RWPE1 (cell line): ENCODE data around the gene FRMD8.

Experiments used
- CTCF ChIA-PET: fragments of 350-600 bp; sonication (Branson Sonifier 250); formaldehyde crosslinking; extraction: SDS; loops from one replicate; lab custom pipeline; 2021; lab: Yijun Ruan, JAX
- POLR2A ChIA-PET: fragments of 400-600 bp; formaldehyde crosslinking; extraction: SDS; loops from one replicate; lab custom pipeline; 2020; ENCODE audit warnings: antibody characterized with exemption; ENCODE audit not compliant: low non-redundant PET; lab: Yijun Ruan, JAX
- DNase-seq: peaks from one replicate; pipeline ENCODE4 v3.0.0; 2012; ENCODE audit warnings: low spot score
- H3K27ac ChIP-seq: fragments of 450-650 bp; 2 replicates; pipeline ENCODE4 v1.5.1; 2017
- TF ChIP-seq, protein P1 (sequence below): fragments of 450-650 bp; conservative IDR thresholded peaks from 2 replicates; pipeline ENCODE4 v1.5.1; 2017; ENCODE audit warnings: low read depth, mild to moderate bottlenecking

FRMD8 gene

DNA sequence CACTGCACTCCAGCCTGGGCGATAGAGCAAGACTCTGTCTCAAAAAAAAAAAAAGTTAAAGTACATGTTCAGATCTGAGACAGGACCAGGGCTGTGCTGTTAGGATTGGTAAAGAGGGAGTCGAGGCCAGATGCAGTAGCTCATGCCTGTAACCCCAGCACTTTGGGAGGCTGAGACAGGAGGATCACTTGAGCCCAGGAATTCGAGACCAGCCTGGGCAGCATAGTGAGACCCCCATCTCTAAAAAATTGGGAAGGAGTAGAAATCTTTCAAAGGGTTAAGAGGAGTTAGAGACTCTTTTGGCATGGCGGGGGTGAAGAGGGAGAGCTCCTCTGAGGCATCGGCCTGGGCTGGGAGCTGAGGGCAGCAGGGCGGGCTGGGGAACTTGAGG is 15.8 kb upstream of the FRMD8 start:
- TF ChIP-seq, protein P1, sequence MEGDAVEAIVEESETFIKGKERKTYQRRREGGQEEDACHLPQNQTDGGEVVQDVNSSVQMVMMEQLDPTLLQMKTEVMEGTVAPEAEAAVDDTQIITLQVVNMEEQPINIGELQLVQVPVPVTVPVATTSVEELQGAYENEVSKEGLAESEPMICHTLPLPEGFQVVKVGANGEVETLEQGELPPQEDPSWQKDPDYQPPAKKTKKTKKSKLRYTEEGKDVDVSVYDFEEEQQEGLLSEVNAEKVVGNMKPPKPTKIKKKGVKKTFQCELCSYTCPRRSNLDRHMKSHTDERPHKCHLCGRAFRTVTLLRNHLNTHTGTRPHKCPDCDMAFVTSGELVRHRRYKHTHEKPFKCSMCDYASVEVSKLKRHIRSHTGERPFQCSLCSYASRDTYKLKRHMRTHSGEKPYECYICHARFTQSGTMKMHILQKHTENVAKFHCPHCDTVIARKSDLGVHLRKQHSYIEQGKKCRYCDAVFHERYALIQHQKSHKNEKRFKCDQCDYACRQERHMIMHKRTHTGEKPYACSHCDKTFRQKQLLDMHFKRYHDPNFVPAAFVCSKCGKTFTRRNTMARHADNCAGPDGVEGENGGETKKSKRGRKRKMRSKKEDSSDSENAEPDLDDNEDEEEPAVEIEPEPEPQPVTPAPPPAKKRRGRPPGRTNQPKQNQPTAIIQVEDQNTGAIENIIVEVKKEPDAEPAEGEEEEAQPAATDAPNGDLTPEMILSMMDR, result no peak
- ChIA-PET POLR2A (no interaction called here), CTCF (no interaction called here)
- H3K27ac ChIP-seq, result peak overlapping the region; percentile 66
- no peak for DNase-seq

DNA sequence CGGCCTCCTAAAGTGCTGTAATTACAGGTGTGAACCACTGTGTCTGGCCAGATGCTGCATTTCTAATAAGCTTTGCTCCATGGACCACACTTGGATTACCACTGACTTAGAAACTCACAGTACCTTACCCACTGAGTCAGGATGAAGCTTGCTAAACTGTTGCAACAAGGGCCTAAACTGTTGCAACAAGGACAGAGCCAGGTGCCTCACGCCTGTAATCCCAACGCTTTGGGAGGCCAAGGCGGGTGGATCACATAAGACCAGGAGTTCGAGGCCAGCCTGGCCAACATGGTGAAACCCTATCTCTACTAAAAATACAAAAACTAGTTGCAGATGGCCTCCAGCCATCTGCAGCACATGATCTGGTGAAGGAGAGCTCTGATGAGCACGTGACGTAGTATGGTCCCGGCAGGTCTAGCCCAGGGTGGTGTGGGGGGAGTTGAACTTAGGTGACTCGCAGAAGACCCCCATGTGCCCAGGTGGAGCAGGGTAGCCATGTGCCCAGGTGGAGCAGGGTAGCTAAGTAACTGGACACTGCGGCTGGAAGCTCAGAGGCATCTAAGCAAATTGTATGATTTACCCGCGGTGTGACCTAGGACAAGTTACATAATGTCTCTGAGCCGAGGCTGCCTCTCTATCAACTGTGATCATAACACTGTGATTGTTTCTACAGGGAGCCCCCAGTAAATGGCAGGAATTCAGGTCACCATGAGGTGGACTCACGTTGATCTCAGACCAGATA is 12.4 kb upstream of the FRMD8 start:
- POLR2A ChIA-PET, result no interaction called here
- no peak for DNase-seq
- peak overlapping the region; percentile 100; the same call in 1 of the 2 replicates for H3K27ac ChIP-seq
- TF ChIP-seq, protein P1, result no peak
- CTCF ChIA-PET, result interaction anchor here (0.6 kb wide), 1 partner anchor 17 kb away, joined by 3 read pairs; no protein-coding TSS in a partner anchor

DNA sequence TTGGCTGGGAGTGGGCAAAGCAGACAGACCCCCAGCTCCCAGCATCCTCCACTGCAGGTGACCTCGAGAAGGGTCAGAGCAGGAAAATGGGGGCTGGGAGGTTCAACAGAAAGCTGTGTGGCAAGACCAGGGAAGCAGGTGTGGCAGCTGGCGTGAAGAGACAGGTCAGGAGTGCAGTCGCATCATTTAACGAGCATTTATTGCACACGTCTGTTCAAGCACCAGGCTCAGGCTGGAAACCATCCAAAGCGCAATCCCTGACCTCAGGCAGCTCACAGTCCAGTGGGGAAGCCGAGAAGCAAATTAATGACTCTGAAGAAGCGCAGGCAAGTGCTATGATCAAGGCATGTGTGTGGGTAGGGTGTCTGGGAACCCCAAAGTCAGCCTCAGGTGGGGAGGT is 11.4 kb upstream of the FRMD8 start:
- DNase-seq, result no peak
- ChIA-PET CTCF (interaction anchor here (0.7 kb wide), 1 partner anchor 151 kb away, joined by 9 read pairs; no protein-coding TSS in a partner anchor), POLR2A (interaction anchor here (0.6 kb wide), 1 partner anchor 283 kb away, joined by 3 read pairs; no protein-coding TSS in a partner anchor)
- H3K27ac ChIP-seq, result peak overlapping the region; percentile 100
- TF ChIP-seq, protein P1, result no peak

DNA sequence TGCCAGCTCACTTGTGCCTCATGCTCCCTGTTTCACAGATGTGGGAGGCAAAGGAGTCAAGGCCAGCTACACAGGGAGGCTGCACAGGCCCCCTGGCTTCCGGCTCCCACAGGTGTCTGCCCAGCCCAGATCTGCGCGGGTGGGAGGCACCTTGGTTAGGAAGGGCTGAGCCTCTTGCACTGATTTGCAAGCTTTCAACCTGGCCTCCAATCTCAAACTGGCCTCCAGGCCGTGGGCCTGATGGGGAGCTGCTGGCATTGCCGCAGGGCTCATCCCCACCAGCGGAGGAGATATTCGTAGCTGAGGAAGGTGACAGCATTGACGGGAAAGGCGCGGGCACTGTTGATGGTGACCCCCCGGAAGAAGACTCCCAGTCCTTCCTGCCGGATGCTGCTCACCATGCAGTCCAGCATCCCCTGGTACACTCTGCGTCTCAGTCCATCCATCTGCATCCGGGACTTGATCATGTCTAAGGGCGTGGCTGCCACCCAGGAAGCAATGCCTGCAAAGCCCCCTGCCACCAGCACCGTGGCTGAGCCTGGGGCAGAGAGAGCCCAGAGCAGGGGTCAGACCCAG is 10.2 kb upstream of the FRMD8 start:
- no peak for DNase-seq
- CTCF ChIA-PET, result interaction anchor here (0.7 kb wide), 1 partner anchor 93 kb away, joined by 3 read pairs; no protein-coding TSS in a partner anchor
- TF ChIP-seq, protein P1, result no peak
- POLR2A ChIA-PET, result interaction anchor here (0.5 to 1.1 kb wide), 4 partner anchors 10 to 166 kb away, joined by 3 to 4 read pairs (median 4); no protein-coding TSS in a partner anchor
- H3K27ac ChIP-seq, result peak overlapping the region; percentile 100; the same call in 1 of the 2 replicates

DNA sequence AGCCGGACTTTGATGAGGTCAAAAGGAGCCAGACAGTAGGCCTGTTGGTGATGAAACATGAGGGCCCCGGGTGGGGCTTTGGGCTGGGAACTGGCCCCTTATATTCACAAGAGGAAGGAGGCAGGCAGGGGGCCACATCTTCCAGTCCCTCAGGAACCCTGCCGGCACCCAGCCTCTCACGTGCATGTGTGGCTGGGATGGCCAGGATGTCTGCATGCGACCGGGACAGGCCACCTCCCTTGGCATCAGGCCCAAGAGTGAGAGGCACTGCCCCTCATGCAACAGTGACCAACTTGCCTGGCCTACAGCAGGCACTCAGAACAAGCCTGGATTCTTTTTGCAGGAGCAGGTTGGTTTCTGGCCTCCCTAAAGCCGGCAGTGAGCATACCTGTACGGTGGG is 9.4 kb upstream of the FRMD8 start:
- ChIA-PET POLR2A (no interaction called here), CTCF (no interaction called here)
- TF ChIP-seq, protein P1, result no peak
- no peak for DNase-seq
- peak overlapping the region; percentile 100 for H3K27ac ChIP-seq

DNA sequence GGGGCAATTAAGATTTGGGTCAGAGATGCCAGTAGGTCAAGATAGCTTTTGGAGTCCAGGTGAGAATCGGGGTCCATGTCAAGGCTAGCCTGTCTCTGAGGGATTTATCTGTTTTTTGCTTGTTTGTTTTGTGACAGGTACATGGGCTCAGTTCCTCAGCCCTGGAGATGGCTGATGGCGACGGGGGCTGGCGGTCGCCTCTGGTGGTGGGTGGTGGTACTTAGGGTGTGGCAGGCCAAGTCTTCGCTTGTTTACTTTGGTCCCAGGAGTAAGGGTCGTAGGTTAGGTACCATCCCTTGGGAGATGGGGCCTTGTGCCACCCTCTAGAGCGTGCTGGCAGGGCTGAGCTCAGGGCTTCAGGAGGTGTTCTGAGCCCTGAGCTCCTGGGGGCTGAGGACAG is 8.7 kb upstream of the FRMD8 start:
- peak overlapping the region; percentile 100 for H3K27ac ChIP-seq
- ChIA-PET CTCF (no interaction called here), POLR2A (interaction anchor here (0.7 kb wide), 1 partner anchor 153 kb away, joined by 3 read pairs; no protein-coding TSS in a partner anchor)
- TF ChIP-seq, protein P1, result no peak
- no peak for DNase-seq
